ENCODE data around the gene ASCC1. TPM values are rescaled to one million over a fixed set of nuclear protein-coding genes. Genes with fewer than 3 reads are reported as not detected.

Gene ASCC1
- polyA plus RNA-seq, 2 of the 4 experiments (the other 2 are of a cell fraction): 56.5 to 82.3 TPM

GRCh38 chr10:72063703-72064391 lies 152.2 kb downstream of the ASCC1 start:
- ATAC-seq: peak in 1 of 2 experiments; percentile 12; a peak in 2 of 6 replicates

GRCh38 chr10:72062832-72063702 lies 153.0 kb downstream of the ASCC1 start:
- FAIRE-seq (no peak), DNase-seq (ENCODE audit: low read depth in 1 of 2, low spot score in 1 of 2) (no peak), ATAC-seq (no peak)
- WGBS (ENCODE audit: missing lambda C conversion rate): 93% methylated on average over 27 of the region's 29 CpGs
- ChIA-PET POLR2A (no interaction called here), CTCF (interaction anchor here (0.6 to 7.9 kb wide), 14 partner anchors 9 to 167 kb away, joined by 3 to 66 read pairs (median 6); no protein-coding TSS in a partner anchor)
- no peak overlapping the region for H3K4me3 ChIP-seq
- no peak overlapping the region for H3K4me2 ChIP-seq
- 0 out of 6 replicates have a peak overlapping the region, but pooled peaks of 1 of the 2 experiments have one; percentile 39 for H3K27ac ChIP-seq
- no peaks in the 10 kb centered on the region for H3K9me3 ChIP-seq
- peaks cover 10% of the 10 kb centered on the region; the same call in 2 of the 3 replicates for H3K4me1 ChIP-seq
- TF ChIP-seq TP53 (CRISPR knock-in tag; IDR thresholded peaks at IDR 0.05) (no peak), RARB (CRISPR knock-in tag; IDR thresholded peaks at IDR 0.05) (no peak), HDAC2 (IDR thresholded peaks at IDR 0.05) (no peak), BCL3 (IDR thresholded peaks at IDR 0.05) (no peak), TFCP2L1 (CRISPR knock-in tag; IDR thresholded peaks at IDR 0.05) (no peak), USF2 (IDR thresholded peaks at IDR 0.05) (no peak), ELK1 (IDR thresholded peaks at IDR 0.05; ENCODE audit: low read depth, low read length) (no peak), KDM5A (IDR thresholded peaks at IDR 0.05) (no peak), POLR2AphosphoS2 (conservative IDR thresholded peaks at IDR 0.05; ENCODE audit: low read length) (no peak)

More at GRCh38 chr10:72063703-72064391, 152.2 kb downstream of the ASCC1 start:
- 62% methylated on average over 6 of the region's 9 CpGs for WGBS (ENCODE audit: missing lambda C conversion rate)
- H3K4me2 ChIP-seq: no peak overlapping the region
- peaks cover 10% of the 10 kb centered on the region; the same call in 2 of the 3 replicates for H3K4me1 ChIP-seq
- no peak overlapping the region for H3K4me3 ChIP-seq
- POLR2A ChIA-PET: no interaction called here
- no peaks in the 10 kb centered on the region for H3K9me3 ChIP-seq
- DNase-seq (ENCODE audit: low read depth in 1 of 2, low spot score in 1 of 2) (no peak), FAIRE-seq (no peak)
- CTCF ChIA-PET: interaction anchor here (0.6 to 7.9 kb wide), 9 partner anchors 11 to 168 kb away, joined by 3 to 66 read pairs (median 5); no protein-coding TSS in a partner anchor
- TF ChIP-seq SREBF2 (IDR thresholded peaks at IDR 0.05) (no peak), RCOR1 (IDR thresholded peaks at IDR 0.05; ENCODE audit: low read depth, low read length) (no peak), MAFK (IDR thresholded peaks at IDR 0.05; ENCODE audit: partially characterized antibody) (no peak), ATOH8 (CRISPR knock-in tag; IDR thresholded peaks at IDR 0.05; ENCODE audit: low read depth) (no peak), EHMT2 (IDR thresholded peaks at IDR 0.05; ENCODE audit: low read depth) (no peak), PBX3 (IDR thresholded peaks at IDR 0.05) (no peak), ZSCAN20 (CRISPR knock-in tag; IDR thresholded peaks at IDR 0.05) (no peak), FOSB (CRISPR knock-in tag; IDR thresholded peaks at IDR 0.05) (no peak), E2F6 (IDR thresholded peaks at IDR 0.05; ENCODE audit: borderline replicate concordance, low read depth) (no peak), ESRRA (IDR thresholded peaks at IDR 0.05; ENCODE audit: borderline replicate concordance, low read length) (no peak), CTCF (IDR thresholded peaks at IDR 0.05) (no peak)
- peak overlapping the region in 1 of 2 experiments; percentile 39; a peak in 2 of 6 replicates for H3K27ac ChIP-seq
